G401.6 (cell line): ENCODE measurements around the gene DRC1.
A peak's percentile ranks its signal among the peaks of the same experiment; 100 is the strongest.
"Not testable (repeated sequence)": the region's sequence is repeated elsewhere in the genome, so short reads cannot be mapped to it uniquely, and the experiment has no call there.

Experiments
- FAIRE-seq: peaks from 2 replicates; lab custom pipeline; 2012; peaks lifted over from hg19 to GRCh38; lab: Jason Lieb, UNC

The DRC1 gene

DNA sequence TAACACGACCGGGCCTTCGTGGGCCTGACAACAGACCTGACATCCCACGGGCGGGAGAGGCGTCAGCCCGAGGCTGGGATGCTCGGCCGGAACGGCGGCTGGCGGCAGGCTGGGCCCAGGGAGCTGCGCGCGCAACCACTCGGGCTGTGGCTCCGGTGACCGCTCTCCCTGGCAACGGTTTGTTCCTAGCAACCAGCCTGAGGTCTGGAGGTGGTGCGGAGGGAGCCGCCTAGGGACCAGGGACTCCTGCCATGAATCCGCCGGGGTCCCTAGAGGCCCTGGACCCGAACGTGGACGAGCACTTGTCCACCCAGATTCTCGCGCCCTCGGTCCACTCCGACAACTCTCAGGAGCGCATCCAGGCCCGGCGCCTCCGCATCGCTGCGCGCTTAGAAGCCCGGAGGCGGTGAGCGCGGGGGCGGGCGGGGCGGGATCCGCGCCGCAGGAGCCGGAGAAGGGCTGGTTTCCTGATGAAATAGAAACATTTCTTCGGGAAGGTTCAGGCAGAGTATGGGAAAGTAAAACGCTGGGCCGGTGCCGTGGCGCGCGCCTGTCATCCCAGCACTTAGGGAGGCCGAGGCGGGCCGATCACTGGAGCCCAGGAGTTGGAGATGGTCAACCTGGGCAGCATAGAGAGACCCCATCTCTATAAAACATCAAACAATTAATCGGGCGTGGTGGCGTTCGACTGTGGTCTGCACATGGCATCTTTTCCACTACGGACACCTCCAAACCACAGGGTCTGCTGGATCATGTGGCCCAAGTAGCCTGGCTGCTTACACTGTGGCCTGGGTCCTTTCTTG is at the start of gene DRC1:
Gene DRC1, plus strand, starts transcription at position 182 of the 803 bp plus-strand sequence. Its CDS starts 70 bp downstream, at position 252.
- FAIRE-seq: no peak

DNA sequence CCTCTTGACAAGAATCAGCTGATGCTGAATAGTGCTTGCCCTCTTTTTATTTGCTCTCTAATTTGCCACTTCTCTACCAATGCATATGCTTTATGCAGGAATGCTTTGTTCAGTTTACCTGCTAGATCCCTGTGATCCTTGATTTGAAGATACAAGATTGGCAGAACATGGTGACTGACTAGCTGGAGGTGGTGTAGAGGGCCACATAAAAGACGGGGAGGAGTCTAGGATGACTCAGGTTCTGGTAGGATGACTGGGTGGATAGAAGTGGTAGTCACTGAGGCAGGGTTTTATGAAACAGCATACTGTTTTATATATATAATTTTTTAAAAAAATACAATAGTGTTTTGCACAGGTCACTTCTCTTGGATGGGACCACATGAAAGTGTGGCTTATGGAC is 48.8 kb upstream of the DRC1 start:
- FAIRE-seq: no peak

DNA sequence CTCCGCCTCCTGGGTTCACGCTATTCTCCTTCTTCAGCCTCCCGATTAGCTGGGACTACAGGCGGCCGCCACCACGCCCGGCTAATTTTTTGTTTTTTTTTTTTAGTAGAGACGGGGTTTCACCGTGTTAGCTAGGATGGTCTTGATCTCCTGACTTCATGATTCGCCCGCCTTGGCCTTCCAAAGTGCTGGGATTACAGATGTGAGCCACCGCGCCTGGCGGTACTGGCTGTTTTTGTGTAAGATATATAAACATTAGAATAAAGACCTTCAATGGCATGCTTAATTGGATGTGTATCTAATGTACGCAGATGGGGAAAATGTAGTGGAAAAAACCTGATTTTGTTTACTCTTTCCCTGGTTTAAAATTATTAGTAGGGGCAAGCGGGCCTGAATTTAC is 47.3 kb upstream of the DRC1 start:
- FAIRE-seq: not testable (repeated sequence)

DNA sequence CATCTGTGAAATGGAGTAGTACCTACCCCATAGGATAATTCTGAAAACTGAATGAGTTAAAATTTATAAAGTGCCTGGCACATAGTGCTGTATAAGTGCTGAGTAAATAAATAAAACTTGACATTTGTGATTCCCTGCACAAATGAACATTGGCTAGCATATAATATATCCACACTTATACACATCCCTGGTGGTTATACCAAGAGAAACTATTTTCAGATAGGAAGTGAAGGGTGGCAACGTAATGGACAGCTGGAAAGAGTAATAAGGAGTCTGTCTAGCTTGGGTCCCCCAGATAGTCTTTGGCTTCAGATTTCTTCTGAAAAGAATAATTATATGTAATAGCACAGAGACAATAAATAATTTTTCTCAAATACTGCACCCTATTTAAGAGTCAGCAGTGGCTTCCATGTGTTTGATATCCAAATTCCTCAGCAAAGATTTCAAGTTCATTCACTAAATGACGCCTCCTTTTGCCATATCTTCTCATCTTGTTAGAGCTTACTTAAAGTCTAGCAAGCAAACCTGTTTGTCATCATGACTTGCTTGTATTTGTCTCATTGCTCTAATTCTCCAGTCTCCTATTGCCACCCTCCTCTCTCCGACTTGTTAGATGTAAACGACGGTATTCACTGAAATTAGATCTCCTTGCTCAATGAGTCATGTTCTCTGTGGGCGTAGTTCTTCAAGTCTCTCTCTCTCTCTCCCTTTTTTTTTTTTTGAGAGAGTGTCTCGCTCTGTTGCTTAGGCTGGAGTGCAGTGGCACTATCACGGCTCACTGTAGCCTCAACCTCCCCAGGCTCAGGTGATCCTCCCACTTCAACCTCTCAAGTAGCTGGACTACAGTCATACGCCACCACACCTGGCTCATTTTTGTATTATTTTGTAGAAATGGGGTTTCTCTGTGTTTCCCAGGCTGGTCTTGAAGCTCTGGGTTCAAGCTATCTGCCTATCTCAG is 46.4 kb upstream of the DRC1 start:
- no peak for FAIRE-seq

DNA sequence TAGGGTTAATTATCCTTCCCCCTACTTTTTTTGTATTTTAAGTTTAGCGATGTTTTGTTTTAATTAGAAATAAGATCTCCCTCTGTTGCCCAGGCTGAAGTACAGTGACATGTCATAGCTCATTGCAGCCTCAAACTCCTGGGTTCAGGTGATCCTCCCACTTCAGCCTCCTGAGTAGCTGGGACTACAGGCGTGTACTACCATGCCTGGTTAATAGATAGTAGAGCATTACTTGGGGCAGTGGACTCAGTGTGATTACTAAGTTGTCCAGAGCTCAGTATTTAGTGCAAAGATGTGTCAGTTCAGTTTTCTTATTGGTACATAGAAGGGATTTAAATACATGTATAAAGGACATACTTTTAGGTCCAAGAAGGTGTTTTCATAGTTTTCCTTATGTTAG is 45.6 kb upstream of the DRC1 start:
- no peak for FAIRE-seq

DNA sequence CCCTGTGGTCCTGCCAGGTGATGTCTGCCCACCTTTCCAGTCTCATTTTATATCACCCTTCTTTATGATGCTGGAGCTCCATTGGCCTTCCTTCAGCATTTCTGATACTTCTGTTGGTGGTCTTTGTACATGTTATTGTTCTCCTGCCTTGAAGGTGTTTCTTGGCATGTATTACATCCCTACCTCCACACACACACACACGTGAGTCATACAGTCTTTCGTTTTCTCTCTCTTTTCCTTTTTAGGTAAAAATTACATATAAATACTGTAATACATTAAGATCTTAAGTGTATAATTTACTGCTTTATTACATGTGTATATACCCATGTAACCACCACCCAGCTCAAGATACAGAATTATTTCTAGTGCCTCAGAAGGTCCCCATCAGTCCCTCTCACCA is 44.9 kb upstream of the DRC1 start:
- FAIRE-seq: no peak

DNA sequence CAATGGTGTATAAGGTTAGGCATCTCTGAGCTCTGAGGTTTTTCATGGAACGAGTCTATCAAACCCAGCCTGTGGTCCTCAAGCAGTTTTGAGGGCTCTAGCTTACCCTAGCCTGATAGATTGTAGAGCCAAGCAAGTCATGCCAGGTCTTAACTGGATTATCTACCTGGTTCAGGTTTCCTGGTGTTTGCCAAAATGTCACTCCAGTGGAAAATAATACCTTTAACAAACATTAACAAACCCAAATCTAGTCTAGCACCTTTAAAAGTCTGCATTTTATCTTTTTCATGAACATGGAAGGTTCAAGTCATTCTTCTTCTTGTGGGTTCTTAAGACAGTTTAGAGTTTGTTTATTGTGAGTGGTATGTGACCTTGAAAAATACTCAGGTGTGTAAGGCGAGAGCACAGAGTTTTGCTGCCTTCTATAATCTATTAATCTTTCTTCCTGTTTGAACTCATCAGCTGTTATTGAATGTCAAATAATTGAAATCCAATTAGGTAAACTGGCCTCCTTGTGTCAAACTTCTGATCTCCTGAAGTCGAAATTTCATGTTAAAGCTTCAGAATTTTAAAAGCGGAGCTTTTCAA is 41.7 kb upstream of the DRC1 start:
- FAIRE-seq: no peak

DNA sequence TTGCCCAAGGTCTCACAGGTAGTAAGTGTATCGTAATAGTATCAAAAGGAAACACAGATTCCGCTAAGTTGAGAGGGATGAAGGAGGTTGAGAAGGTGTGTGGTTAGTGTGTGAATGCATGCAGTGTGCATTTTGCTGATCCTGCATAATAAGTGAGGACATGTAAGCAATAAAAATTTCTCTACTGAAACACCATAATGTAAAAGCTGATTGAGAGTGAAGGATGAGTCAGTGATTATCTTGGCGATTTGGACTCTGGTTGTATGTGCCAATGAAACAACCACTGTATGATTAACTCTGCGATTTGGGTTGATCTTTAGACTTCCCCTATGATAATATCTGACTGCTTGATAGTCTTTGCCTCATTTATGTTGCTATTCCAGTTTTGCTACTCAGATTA is 38.4 kb upstream of the DRC1 start:
- FAIRE-seq: no peak

DNA sequence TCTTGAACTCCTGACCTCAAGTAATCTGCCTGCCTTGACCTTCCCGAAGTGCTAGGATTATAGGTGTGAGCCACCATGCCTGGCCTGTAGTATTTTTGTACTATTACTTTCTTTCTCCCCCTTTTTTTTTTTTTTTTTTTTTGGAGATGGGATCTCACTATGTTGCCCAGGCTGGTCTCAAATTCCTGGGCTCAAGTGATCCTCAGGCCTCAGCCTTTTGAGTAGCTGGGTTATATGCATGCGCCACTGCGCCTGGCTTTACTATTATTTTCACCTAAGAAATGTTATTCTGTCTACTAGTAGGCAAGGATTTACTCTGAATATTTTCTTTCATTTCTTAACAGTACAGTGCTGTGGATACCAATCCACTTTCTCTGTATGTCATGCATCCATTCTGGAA is 37.8 kb upstream of the DRC1 start:
- no peak for FAIRE-seq

DNA sequence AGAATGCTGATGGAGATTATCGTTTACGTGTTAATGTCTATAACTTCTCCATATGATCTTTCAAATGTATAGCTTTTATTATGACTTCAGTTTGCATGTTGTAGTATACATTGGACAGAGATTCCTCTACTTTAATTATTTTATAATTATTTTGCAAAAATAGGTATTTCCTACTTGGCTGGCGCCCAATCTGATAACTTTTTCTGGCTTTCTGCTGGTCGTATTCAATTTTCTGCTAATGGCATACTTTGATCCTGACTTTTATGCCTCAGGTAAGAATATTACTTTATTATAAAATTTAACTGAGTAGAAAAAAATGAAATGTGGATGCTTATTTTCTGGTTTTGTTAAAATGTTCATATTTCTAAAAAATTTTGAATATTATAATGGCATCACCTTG is 37.1 kb upstream of the DRC1 start:
- no peak for FAIRE-seq

DNA sequence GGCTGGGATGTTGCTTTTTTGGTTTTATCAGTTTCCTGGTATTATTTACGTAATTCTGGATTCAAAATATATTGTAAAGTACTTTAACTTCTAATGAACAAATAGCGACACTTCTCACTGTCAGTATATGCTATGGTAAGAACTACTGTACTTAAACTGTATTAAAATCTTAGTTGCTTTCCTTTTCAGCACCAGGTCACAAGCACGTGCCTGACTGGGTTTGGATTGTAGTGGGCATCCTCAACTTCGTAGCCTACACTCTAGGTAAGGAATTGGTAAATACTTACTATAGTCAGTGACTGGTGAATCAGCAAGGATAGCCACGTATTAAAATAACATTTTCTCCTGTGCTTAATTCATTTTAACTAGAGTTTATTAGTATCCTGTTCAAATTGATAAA is 34.8 kb upstream of the DRC1 start:
- no peak for FAIRE-seq

DNA sequence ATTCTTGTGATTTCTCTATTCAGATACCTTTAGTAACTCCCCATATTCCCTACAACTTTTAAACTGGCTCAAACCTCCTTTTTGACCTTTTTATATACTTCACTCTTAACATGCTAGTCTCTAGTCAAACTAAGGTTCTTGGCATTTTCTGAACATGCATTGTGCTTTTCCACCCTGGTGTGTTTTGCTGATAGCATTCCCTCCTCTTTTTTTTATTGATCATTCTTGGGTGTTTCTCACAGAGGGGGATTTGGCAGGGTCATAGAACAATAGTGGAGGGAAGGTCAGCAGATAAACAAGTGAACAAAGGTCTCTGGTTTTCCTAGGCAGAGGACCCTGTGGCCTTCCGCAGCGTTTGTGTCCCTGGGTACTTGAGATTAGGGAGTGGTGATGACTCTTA is 32.1 kb upstream of the DRC1 start:
- FAIRE-seq: not testable (repeated sequence)

DNA sequence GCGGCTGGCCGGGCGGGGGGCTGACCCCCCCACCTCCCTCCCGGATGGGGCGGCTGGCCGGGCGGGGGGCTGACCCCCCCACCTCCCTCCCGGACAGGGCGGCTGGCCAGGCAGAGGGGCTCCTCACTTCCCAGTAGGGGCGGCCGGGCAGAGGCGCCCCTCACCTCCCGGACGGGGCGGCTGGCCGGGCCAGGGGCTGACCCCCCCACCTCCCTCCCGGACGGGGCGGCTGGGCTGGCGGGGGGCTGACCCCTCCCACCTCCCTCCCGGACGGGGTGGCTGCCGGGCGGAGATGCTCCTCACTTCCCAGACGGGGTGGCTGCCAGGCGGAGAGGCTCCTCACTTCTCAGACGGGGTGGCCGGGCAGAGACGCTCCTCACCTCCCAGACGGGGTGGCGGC is 30.8 kb upstream of the DRC1 start:
- not testable (repeated sequence) for FAIRE-seq

DNA sequence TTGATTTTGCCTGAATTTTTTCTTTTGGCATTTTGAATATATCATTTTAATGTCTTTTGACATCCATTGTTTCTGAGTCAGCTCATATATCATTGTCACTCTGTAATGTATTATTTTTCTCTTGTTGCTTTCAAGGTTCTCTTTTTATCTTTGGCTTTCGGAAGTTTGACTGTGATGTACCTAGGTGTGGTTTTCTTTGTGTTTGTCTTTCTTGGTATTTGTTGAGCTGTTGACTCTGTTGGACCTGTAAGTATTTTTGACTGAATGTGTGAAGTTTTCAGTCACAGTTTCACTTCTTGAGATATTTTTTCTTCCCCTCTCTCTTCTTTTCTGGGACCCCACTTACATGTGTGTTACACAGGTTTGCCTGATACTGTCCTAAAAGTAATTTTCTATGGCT is 24.9 kb upstream of the DRC1 start:
- no peak for FAIRE-seq

DNA sequence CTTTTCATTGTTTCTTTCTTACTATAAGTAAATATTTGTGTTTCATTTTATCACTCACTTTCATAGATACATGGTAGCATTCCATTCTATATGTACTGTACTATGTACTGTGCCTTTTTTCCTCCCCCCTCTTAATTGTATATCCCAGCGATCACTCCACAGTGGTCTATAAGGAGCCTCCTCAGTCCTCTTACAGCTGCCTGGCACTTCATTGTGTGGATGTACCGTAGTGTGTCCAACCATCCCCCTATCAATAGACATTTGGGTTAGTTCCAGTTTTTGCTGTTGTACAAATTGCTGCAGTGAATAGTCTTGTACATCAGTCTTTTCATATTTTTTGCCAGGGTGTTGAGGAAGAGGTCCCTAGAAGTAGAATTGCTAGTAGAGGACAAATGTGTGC is 21.4 kb upstream of the DRC1 start:
- no peak for FAIRE-seq

DNA sequence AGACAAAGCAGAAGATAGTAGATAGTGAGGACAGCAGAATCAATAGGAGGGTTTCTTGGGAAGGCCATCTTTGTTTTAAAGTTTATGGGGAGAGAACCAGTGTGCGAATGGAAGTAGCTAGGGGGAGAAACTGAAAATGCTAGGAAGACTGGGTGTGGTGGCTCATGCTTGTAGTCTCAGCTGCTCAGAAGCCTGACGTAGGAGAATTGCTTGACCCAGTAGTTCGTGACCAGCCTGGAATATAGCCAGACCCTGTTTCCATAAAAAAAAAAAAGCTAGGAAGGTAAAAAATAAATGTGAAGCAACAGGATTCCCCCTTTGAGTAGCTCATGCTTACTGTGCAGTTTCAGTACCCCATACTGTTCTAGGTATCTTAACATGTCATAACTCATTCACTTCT is 19.2 kb upstream of the DRC1 start:
- FAIRE-seq: no peak

DNA sequence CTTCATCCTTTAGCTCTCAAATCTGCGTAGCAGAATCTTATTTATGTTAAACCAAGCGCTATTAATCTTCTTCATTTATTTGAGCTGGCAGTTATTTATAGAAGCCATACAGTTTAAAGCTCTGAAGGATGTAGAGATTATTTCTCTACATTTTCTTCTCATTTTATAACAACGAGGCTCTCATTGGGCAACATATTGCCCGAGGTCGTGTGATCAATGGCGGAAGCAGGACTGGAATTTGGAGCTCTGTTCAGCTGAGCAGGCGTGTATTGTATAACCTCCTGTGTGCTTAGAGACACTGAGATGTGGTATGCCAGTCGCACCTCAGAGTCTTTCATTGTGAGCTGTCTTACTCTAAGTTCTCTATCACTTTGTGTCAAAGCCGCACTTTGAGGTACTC is 17.5 kb upstream of the DRC1 start:
- FAIRE-seq: no peak

DNA sequence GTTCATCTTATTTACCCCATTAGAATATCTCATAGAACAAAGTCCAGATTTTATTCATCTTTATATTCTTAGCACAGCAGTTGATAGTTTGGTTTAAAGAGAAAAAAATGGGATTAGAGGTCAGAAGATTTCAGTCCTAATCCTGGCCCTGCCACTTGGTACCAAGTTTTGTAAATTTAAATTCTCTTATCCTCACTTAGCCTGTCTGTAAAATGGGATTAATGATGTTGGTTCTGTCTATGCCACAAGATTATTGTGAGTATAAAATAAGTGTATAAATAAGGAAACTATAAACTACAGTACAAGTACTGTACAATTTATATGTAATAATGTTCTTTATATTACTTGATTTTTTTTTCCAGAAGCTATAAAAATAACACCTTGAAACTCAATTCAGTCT is 17.1 kb upstream of the DRC1 start:
- FAIRE-seq: no peak

DNA sequence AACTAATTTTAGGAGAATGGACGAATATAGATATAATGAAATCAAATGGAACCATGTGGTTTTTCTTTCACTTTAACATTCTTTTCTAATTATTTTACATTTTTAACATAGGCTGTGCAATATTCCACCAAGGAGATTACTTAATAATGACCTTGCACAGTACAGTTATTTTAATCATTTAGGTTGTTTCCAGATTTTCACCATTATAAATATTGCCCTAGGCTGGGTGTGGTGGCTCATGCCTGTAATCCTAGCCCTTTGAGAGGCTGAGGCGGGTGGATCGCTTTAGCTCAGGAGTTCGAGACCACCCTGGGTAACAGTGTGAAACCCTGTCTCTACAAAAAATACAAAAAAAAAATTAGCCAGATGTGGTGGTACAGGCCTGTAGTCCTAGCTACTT is 14.5 kb upstream of the DRC1 start:
- peak; percentile 70 for FAIRE-seq

DNA sequence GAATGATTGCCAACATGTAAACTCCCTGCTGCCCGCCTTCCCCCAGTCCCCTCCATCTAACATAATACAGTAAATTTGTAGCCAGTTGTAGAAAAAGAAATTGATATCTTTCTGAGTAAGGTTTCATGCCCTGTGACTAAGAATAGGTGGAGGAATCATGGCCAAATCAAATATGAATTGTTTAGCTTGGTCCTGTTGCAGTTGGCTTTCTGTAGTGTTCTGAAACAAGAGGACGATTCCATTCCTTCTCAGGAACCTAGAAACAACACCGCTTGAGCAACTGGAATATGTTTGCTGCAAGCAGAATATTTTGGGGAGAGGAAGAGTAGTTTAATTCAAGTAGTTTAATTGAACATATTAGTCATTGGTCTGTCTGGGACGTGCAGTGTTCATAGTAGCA is 7.0 kb upstream of the DRC1 start:
- FAIRE-seq: no peak

DNA sequence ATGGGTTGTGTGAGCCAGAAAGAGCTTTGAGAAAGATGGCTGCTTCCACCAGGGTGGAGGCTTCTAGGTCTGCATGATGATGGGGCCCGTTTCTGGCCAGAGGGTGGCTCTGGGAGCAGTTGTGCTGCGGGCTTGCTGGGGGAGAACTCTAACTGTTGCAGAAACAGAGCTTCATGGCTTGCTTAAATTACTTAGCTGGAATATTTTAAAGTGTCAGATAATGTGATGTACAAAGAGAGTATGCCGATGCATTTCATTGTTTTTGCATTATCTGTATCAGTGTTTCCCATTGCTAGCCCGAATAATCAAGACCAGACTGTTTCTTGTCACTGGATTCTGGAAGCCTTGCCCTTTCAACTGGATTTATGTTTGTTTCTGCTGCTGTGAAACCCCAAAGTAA is 6.3 kb upstream of the DRC1 start:
- no peak for FAIRE-seq

DNA sequence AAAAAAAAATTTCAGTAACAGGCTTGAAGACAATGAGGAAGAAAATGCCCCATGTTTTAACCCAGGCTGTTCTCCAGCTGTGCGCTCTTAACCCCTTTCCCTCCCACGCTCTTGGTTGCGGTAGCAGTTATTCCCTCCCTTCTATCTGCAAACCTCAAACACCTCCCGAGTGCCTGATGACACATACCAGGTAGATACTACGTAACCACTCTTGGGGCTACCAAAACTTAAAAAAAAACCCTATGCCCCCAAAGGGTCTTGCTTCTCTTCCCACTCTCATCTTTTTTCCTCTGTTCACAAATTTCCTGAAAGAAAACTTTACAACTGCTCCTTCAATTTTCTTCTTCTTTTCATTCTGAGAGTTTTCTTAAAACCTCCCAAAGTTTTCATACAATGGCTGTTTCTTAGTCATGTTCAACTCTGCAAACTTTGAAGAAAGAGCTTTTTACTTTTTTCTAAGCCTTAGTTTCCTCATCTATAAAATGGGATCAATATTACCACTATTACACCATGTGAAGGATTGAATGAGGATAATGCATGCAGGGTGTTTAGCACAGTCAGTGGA is 4.9 kb upstream of the DRC1 start:
- FAIRE-seq: no peak
